Measurements from ENCODE around the gene MAN2A2. TPM values are rescaled to one million over a fixed set of nuclear protein-coding genes. Genes with fewer than 3 reads are reported as not detected.
"Not testable (repeated sequence)": the region's sequence is repeated elsewhere in the genome, so short reads cannot be mapped to it uniquely, and the experiment has no call there.

The MAN2A2 gene
- total and polyA plus RNA-seq, 2 donors (not counting 3 experiments of a cell fraction or from before 2014, with no cell fraction given), result 60.9 to 77.7 TPM

DNA sequence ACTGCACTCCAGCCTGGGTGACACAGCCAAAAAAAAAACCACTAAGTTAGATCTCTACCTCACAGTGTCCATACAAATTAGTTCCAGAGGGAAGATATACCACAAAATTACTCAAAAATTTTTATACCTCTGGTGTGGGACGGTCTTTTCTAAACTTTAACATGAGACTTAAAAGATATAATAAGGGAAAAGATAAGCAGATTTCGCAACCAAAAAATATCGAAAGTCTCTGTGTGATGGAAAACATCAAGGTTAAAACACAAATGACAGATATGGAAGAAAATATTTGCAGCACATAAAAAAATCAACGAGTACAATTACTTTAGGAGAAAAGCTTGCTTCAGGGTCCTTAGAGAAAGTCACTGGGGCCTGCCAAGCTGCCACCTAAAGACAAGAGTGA lies 18.8 kb downstream of the MAN2A2 start:
- no peaks in the 10 kb centered on the region for H3K79me2 ChIP-seq (ENCODE audit: control insufficient read depth, insufficient read depth, low read length)
- H4K20me1 ChIP-seq (replicated peaks; ENCODE audit: control insufficient read depth, extremely low read depth, insufficient read depth, low read length), result no peaks in the 10 kb centered on the region
- no peak for DNase-seq (ENCODE audit: low read depth, low spot score)
- no peak overlapping the region for H3K27ac ChIP-seq (ENCODE audit: insufficient read depth, low read depth, low read length)
- no peaks in the 10 kb centered on the region for H3K9me3 ChIP-seq (replicated peaks; ENCODE audit: control insufficient read depth, insufficient read depth, low read length)
- intact Hi-C loops (cut with micrococcal nuclease), result no loop called here
- ChIA-PET CTCF (interaction anchor here (1.0 to 3.8 kb wide), 3 partner anchors 10 to 35 kb away, joined by 4 to 31 read pairs (median 4); partner anchors contain the start of genes HDDC3 and UNC45A), POLR2A (no interaction called here)
- peaks cover 2 to 32% of the 10 kb centered on the region in 2 experiments for H3K36me3 ChIP-seq (ENCODE audit: control insufficient read depth in 2 of 2, extremely low read depth in 1 of 2, insufficient read depth in 2 of 2, low read length in 2 of 2)
- H3K4me3 ChIP-seq (replicated peaks in 1 of 3; ENCODE audit: insufficient read depth in 1 of 3, low read depth in 1 of 3, low read length in 3 of 3), result no peak overlapping the region
- H3K9ac ChIP-seq (replicated peaks; ENCODE audit: extremely low read depth, insufficient read depth, low read length), result no peak overlapping the region
- dilution Hi-C loops (cut with MboI; ENCODE audit: extremely low pct_ligation_motif_present, low sequenced_read_pairs), result no loop called here
- no peak for FAIRE-seq
- no peaks in the 10 kb centered on the region for H3K9me1 ChIP-seq (replicated peaks; ENCODE audit: control insufficient read depth, extremely low read depth, insufficient read depth, low read length)
- no peak overlapping the region for H3K4me2 ChIP-seq (ENCODE audit: insufficient read depth, low read length)
- no peak for TF ChIP-seq MYC (IDR thresholded peaks at IDR 0.05; ENCODE audit: low read depth, low read length)
- no peak for TF ChIP-seq JUN (IDR thresholded peaks at IDR 0.05; ENCODE audit: borderline replicate concordance, insufficient read depth, insufficient read length, low read depth)
- no peak for TF ChIP-seq POLR2AphosphoS5 (IDR thresholded peaks at IDR 0.05; ENCODE audit: insufficient read depth, low read depth, low read length)
- TF ChIP-seq, protein P1, sequence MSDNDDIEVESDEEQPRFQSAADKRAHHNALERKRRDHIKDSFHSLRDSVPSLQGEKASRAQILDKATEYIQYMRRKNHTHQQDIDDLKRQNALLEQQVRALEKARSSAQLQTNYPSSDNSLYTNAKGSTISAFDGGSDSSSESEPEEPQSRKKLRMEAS (IDR thresholded peaks at IDR 0.05; ENCODE audit: insufficient read depth, insufficient read length), result no peak
- no peak for TF ChIP-seq EZH2 (IDR thresholded peaks at IDR 0.05; ENCODE audit: borderline replicate concordance, low read depth, low read length, severe bottlenecking)
- H2AFZ ChIP-seq (ENCODE audit: low read depth, low read length), result no peak overlapping the region
- BruUV-seq (replicated peaks), result no TSS peak
- H3K4me1 ChIP-seq (ENCODE audit: control insufficient read depth, extremely low read depth, insufficient read depth, low read length), result no peaks in the 10 kb centered on the region
- H3K27me3 ChIP-seq (ENCODE audit: control insufficient read depth in 2 of 2, insufficient read depth in 2 of 2, low read length in 2 of 2), result no peaks in the 10 kb centered on the region

DNA sequence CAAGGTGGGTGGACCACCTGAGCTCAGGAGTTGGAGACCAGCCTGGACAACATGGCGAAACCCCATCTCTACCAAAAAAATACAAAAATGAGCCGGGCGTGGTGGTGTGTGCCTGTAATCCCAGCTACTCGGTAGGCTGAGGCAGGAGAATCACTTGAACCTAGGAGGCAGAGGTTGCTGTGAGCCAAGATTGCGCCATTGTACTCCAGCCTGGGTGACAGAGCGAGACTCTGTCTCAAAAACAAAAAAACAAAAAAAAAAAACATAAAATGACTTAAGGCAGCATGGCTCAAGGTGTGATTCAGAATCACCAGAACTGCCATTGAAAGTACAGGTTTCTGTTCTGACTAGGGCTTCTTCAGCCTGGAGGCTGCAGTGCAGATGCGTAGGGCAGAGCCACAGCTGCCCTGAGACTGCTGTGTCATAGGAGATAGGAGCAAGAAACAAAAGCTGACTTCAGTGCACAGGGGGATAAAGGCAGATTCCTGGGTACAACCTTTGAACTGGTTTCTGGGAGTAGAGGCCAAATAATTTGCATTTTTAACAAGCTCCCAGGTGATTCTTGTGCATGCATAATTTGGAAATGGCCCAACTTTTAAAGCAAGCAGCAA lies 19.7 kb downstream of the MAN2A2 start:
- CTCF ChIA-PET, result interaction anchor here (0.6 to 3.8 kb wide), 3 partner anchors 9 to 42 kb away, joined by 3 to 31 read pairs (median 4); partner anchors contain the start of genes HDDC3 and UNC45A
- FAIRE-seq; BruUV-seq (replicated peaks); intact Hi-C loops (cut with micrococcal nuclease); H4K20me1 ChIP-seq (replicated peaks; ENCODE audit: control insufficient read depth, extremely low read depth, insufficient read depth, low read length); H3K4me3 ChIP-seq (replicated peaks in 1 of 3; ENCODE audit: insufficient read depth in 1 of 3, low read depth in 1 of 3, low read length in 3 of 3); H3K27ac ChIP-seq (ENCODE audit: insufficient read depth, low read depth, low read length); H3K4me2 ChIP-seq (ENCODE audit: insufficient read depth, low read length); dilution Hi-C loops (cut with MboI; ENCODE audit: extremely low pct_ligation_motif_present, low sequenced_read_pairs); POLR2A ChIA-PET; H3K27me3 ChIP-seq (ENCODE audit: control insufficient read depth in 2 of 2, insufficient read depth in 2 of 2, low read length in 2 of 2); H3K9ac ChIP-seq (replicated peaks; ENCODE audit: extremely low read depth, insufficient read depth, low read length); DNase-seq (ENCODE audit: low read depth, low spot score); H3K9me1 ChIP-seq (replicated peaks; ENCODE audit: control insufficient read depth, extremely low read depth, insufficient read depth, low read length); H2AFZ ChIP-seq (ENCODE audit: low read depth, low read length); H3K4me1 ChIP-seq (ENCODE audit: control insufficient read depth, extremely low read depth, insufficient read depth, low read length); H3K9me3 ChIP-seq (replicated peaks; ENCODE audit: control insufficient read depth, insufficient read depth, low read length); H3K79me2 ChIP-seq (ENCODE audit: control insufficient read depth, insufficient read depth, low read length): not testable (repeated sequence)
- peaks cover 2 to 22% of the 10 kb centered on the region in 2 experiments for H3K36me3 ChIP-seq (ENCODE audit: control insufficient read depth in 2 of 2, extremely low read depth in 1 of 2, insufficient read depth in 2 of 2, low read length in 2 of 2)
